ENCODE data around the gene CLEC16A.

- TF ChIP-seq CTCF (IDR thresholded peaks at IDR 0.05) (no peak), EZH2 (IDR thresholded peaks at IDR 0.05) (no peak)
Measured at GRCh38 chr16:11144122-11144521, 199.8 kb downstream of the CLEC16A start.
